Activated gamma-delta T cell treated with anti-CD3 and anti-CD28 coated beads, Interleukin-2, amount 50 U/mL, for 16 hours (primary cell): ENCODE results near the gene ENTPD8.

ENCODE experiments used
- DNase-seq: peaks from one replicate; pipeline ENCODE4 v3.0.0-alpha.2; 2020; ENCODE audit warnings: low read depth

The ENTPD8 gene

GRCh38 chr9:137447722-137448601, 6.8 kb upstream of the ENTPD8 start:
- no peak for DNase-seq

- DNase-seq: no peak
Measured at GRCh38 chr9:137446851-137447471, 5.8 kb upstream of the ENTPD8 start.

- DNase-seq: no peak
Measured at GRCh38 chr9:137445930-137446431, 4.8 kb upstream of the ENTPD8 start.

GRCh38 chr9:137445275-137445807, 4.2 kb upstream of the ENTPD8 start:
- DNase-seq: peak; percentile 79

GRCh38 chr9:137444106-137444790, 3.1 kb upstream of the ENTPD8 start:
- DNase-seq: no peak

GRCh38 chr9:137441935-137442321, 771 bp upstream of the ENTPD8 start:
- no peak for DNase-seq

GRCh38 chr9:137439158-137439714, 1.9 kb downstream of the ENTPD8 start:
- DNase-seq: no peak

GRCh38 chr9:137438591-137439157, 2.5 kb downstream of the ENTPD8 start:
- DNase-seq: no peak

GRCh38 chr9:137437691-137438590, 3.2 kb downstream of the ENTPD8 start:
- DNase-seq: no peak

- no peak for DNase-seq
Measured at GRCh38 chr9:137436761-137437600, 4.2 kb downstream of the ENTPD8 start.

- no peak for DNase-seq
Measured at GRCh38 chr9:137435980-137436760, 5.0 kb downstream of the ENTPD8 start.

GRCh38 chr9:137435381-137435891, 5.7 kb downstream of the ENTPD8 start:
- no peak for DNase-seq

- no peak for DNase-seq
Measured at GRCh38 chr9:137434498-137435380, 6.4 kb downstream of the ENTPD8 start.

- DNase-seq: no peak
Measured at GRCh38 chr9:137433916-137434431, 7.2 kb downstream of the ENTPD8 start.

GRCh38 chr9:137433349-137433915, 7.7 kb downstream of the ENTPD8 start:
- no peak for DNase-seq

- no peak for DNase-seq
Measured at GRCh38 chr9:137432687-137433348, 8.3 kb downstream of the ENTPD8 start.
